Neural cell (in vitro differentiated cells): ENCODE data around the gene ADAT3. TPM values are rescaled to one million over a fixed set of nuclear protein-coding genes. Genes with fewer than 3 reads are reported as not detected.

Experiments
- H2AFZ ChIP-seq: fragments of 200-600, 300-800 bp; sonication (generic), shearing (Covaris generic); 2 replicates; pipeline ENCODE4 v1.6.0; 2014; ENCODE audit warnings: low read depth, mild to moderate bottlenecking, antibody characterized with exemption, low read length, moderate library complexity
- H3F3A ChIP-seq: fragments of 200-600 bp; shearing (Covaris generic); 2 replicates; pipeline ENCODE4 v1.6.1; 2016; ENCODE audit warnings: mild to moderate bottlenecking, moderate library complexity, mixed read lengths, antibody characterized with exemption, low read length; ENCODE audit not compliant: insufficient read depth, poor library complexity, severe bottlenecking
- H3K27ac ChIP-seq: fragments of 200-600, 300-800 bp; sonication (generic), shearing (Covaris generic); 2 replicates; pipeline ENCODE4 v1.5.1; 2014; ENCODE audit warnings: mild to moderate bottlenecking, low read length, moderate library complexity
- H3K27me3 ChIP-seq: fragments of 300-800, 200-600 bp; sonication (generic), shearing (Covaris generic); 2 replicates; pipeline ENCODE4 v1.6.0; 2014; ENCODE audit warnings: mild to moderate bottlenecking, low read depth, low read length, moderate library complexity; ENCODE audit not compliant: insufficient read depth
- H3K36me3 ChIP-seq: fragments of 300-800, 200-600 bp; sonication (generic), shearing (Covaris generic); 2 replicates; pipeline ENCODE4 v1.5.1; 2014; ENCODE audit warnings: mild to moderate bottlenecking, antibody characterized with exemption, low read length, moderate library complexity; ENCODE audit not compliant: insufficient read depth
- H3K4me2 ChIP-seq: fragments of 300-800, 200-600 bp; sonication (generic), shearing (Covaris generic); 2 replicates; pipeline ENCODE4 v1.6.0; 2014; ENCODE audit warnings: mild to moderate bottlenecking, low read length
- H3K4me3 ChIP-seq: fragments of 300-800, 200-600 bp; sonication (generic), shearing (Covaris generic); 2 replicates; pipeline ENCODE4 v1.5.1; 2014; ENCODE audit warnings: mild to moderate bottlenecking, low read length, moderate library complexity
- H3K79me2 ChIP-seq: fragments of 200-600 bp; shearing (Covaris generic); replicated peaks from 2 replicates; pipeline ENCODE4 v1.6.0; 2014; ENCODE audit warnings: mild to moderate bottlenecking, low read length, moderate library complexity; ENCODE audit not compliant: insufficient read depth
- H3K9ac ChIP-seq: fragments of 300-800, 200-600 bp; sonication (generic), shearing (Covaris generic); 2 replicates; pipeline ENCODE4 v1.6.1; 2016; ENCODE audit warnings: mild to moderate bottlenecking, low read length, mixed read lengths
- H3K9me2 ChIP-seq: fragments of 200-600 bp; shearing (Covaris generic); 2 replicates; pipeline ENCODE4 v1.6.1; 2016; ENCODE audit warnings: mild to moderate bottlenecking, low read length, mixed read lengths; ENCODE audit not compliant: insufficient read depth
- H3K9me3 ChIP-seq: fragments of 200-600, 300-800 bp; sonication (generic), shearing (Covaris generic); 2 replicates; pipeline ENCODE4 v1.6.1; 2016; ENCODE audit warnings: mild to moderate bottlenecking, mixed run types, low read length, moderate library complexity, mixed read lengths
- H4K20me1 ChIP-seq: fragments of 200-600 bp; shearing (Covaris generic); 2 replicates; pipeline ENCODE4 v1.6.1; 2016; ENCODE audit warnings: mild to moderate bottlenecking, mixed run types; ENCODE audit not compliant: insufficient read depth
- EZH2 ChIP-seq: fragments of 200-600, 300-800 bp; shearing (Covaris generic), sonication (generic); IDR thresholded peaks from 2 replicates; pipeline ENCODE4 v1.6.1; 2014; ENCODE audit warnings: antibody characterized with exemption, low read length, borderline replicate concordance, mild to moderate bottlenecking; ENCODE audit not compliant: insufficient read depth, poor library complexity, severe bottlenecking
- MXI1 ChIP-seq: fragments of 450-650 bp; conservative IDR thresholded peaks from 2 replicates; pipeline ENCODE4 v1.6.1; 2014; ENCODE audit warnings: antibody characterized with exemption, mild to moderate bottlenecking; ENCODE audit not compliant: poor library complexity, severe bottlenecking
- POLR2AphosphoS5 ChIP-seq: IDR thresholded peaks from 2 replicates; pipeline ENCODE4 v1.6.1; 2012
- RAD21 ChIP-seq: fragments of 450-650 bp; conservative IDR thresholded peaks from 2 replicates; pipeline ENCODE4 v1.6.1; 2014; ENCODE audit warnings: antibody characterized with exemption, mild to moderate bottlenecking, moderate library complexity
- SMC3 ChIP-seq: fragments of 450-650 bp; conservative IDR thresholded peaks from 2 replicates; pipeline ENCODE4 v1.6.1; 2014; ENCODE audit warnings: antibody characterized with exemption, mild to moderate bottlenecking, moderate library complexity; ENCODE audit not compliant: poor library complexity
- TAF1 ChIP-seq: IDR thresholded peaks from 2 replicates; pipeline ENCODE4 v1.6.1; 2012; ENCODE audit warnings: low read depth
- polyA plus RNA-seq: library from polyadenylated mRNA; depleted of rRNA; stranded (reverse); fragments of >200 nt; gene quantifications from 2 replicates; pipeline ENCODE4 v1.2.3, GENCODE V29; 2014

Gene ADAT3
- polyA plus RNA-seq, 1 donor from 2014 or later, result 1.6 TPM

DNA sequence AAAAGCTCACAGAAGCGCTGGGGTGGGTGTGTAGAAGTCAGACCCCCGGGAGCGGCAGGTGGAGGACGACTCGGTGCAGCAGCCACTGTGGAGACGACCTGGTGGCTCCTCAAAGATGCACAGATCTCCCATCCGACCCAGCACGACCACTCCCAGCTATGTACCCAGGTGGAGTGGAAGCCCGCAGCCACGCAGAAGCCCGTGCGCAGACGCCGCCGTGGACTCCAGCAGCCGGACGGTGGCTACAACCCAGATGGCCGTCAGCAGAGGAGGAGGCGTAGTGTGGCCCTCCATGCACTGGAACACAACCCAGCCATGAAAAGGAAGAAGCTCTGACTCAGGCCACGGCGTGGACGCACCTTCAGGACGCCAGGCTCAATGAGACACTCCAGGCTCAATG lies 57.5 kb downstream of the ADAT3 start:
- Histone ChIP-seq H3K36me3 (no peaks in the 10 kb centered on the region), H3K9me2 (no peaks in the 10 kb centered on the region), H3K27me3 (no peaks in the 10 kb centered on the region), H3K27ac (no peak overlapping the region), H3K79me2 (peaks cover 8% of the 10 kb centered on the region), H3F3A (no peaks in the 10 kb centered on the region), H3K4me2 (no peak overlapping the region), H2AFZ (no peak overlapping the region), H3K4me3 (no peak overlapping the region), H3K9ac (no peak overlapping the region), H4K20me1 (no peaks in the 10 kb centered on the region), H3K9me3 (no peaks in the 10 kb centered on the region)
- TF ChIP-seq SMC3 (no peak), MXI1 (no peak), TAF1 (no peak), POLR2AphosphoS5 (no peak), RAD21 (no peak), EZH2 (no peak)

Other genes starting within 250 kb of the ADAT3 start
- 0.45 and 1.6 TPM in 2 replicates for gene ONECUT3, start 151.9 kb upstream of the ADAT3 start, polyA plus RNA-seq
- gene ATP8B3, start 93.1 kb upstream of the ADAT3 start, polyA plus RNA-seq, result 0.74 and 1.5 TPM in 2 replicates
- gene REXO1, start 56.9 kb upstream of the ADAT3 start, polyA plus RNA-seq, result 9.2 and 18.5 TPM in 2 replicates
- 2.2 and 3.5 TPM in 2 replicates for gene KLF16, start 41.8 kb upstream of the ADAT3 start, polyA plus RNA-seq
- 116 and 140 TPM in 2 replicates for gene ABHD17A, start 19.9 kb upstream of the ADAT3 start, polyA plus RNA-seq
- 12.7 and 13.3 TPM in 2 replicates for gene SCAMP4, start within 50 bp of the ADAT3 start, polyA plus RNA-seq
- 110 and 138 TPM in 2 replicates for gene CSNK1G2, start 35.8 kb downstream of the ADAT3 start, polyA plus RNA-seq
- gene BTBD2, start 110.3 kb downstream of the ADAT3 start, polyA plus RNA-seq, result 46.1 and 57.6 TPM in 2 replicates
- gene MKNK2, start 145.8 kb downstream of the ADAT3 start, polyA plus RNA-seq, result 27.6 and 37.6 TPM in 2 replicates
- 5.8 and 8.3 TPM in 2 replicates for gene MOB3A, start 190.9 kb downstream of the ADAT3 start, polyA plus RNA-seq
- gene IZUMO4, start 191.5 kb downstream of the ADAT3 start, polyA plus RNA-seq, result 39.3 and 45.8 TPM in 2 replicates
- 60.7 and 88.2 TPM in 2 replicates for gene AP3D1, start 246.2 kb downstream of the ADAT3 start, polyA plus RNA-seq